Cardiac muscle cell (in vitro differentiated cells and primary cell): ENCODE results near the gene NDUFS4. TPM values are rescaled to one million over a fixed set of nuclear protein-coding genes. Genes with fewer than 3 reads are reported as not detected.

ENCODE experiments used
- DNase-seq, 2 donors: peaks; one replicate each; pipeline versions ENCODE4 v3.0.0 to v3.0.0-alpha.2; 2010 to 2017; ENCODE audit warnings: low read depth in 1 of 2, low spot score in 1 of 2
- H3K27ac ChIP-seq: fragments of 200-600 bp; sonication (generic); 2 replicates; pipeline ENCODE4 v1.5.1; 2016
- H3K27me3 ChIP-seq: fragments of 200-600 bp; sonication (generic); 2 replicates; pipeline ENCODE4 v1.6.0; 2016; ENCODE audit warnings: control low read depth
- H3K36me3 ChIP-seq: fragments of 200-600 bp; sonication (generic); 2 replicates; pipeline ENCODE4 v1.5.1; 2016; ENCODE audit warnings: control low read depth
- H3K4me1 ChIP-seq: fragments of 200-600 bp; sonication (generic); 2 replicates; pipeline ENCODE4 v1.8.1; 2017; ENCODE audit warnings: low read depth, mild to moderate bottlenecking, mixed run types
- H3K4me3 ChIP-seq: fragments of 200-600 bp; sonication (generic); 2 replicates; pipeline ENCODE4 v1.5.1; 2016; ENCODE audit warnings: mild to moderate bottlenecking
- H3K9me3 ChIP-seq: fragments of 200-600 bp; sonication (generic); 2 replicates; pipeline ENCODE4 v1.5.1; 2017; ENCODE audit warnings: low read depth, mild to moderate bottlenecking, control low read depth
- CTCF ChIP-seq: IDR thresholded peaks from 2 replicates; pipeline ENCODE4 v1.5.1; 2012; ENCODE audit warnings: low read depth, mild to moderate bottlenecking, low read length
- polyA plus RNA-seq: library from polyadenylated mRNA; unstranded; fragments of >200 nt; fragmentation: Nextera tagmentation; extraction: Ambion mirVana; gene quantifications from 2 replicates; pipeline ENCODE4 v1.2.1, GENCODE V29; 2016
- total RNA-seq: library from RNA; depleted of rRNA; stranded (reverse); fragments of >200 nt; gene quantifications from 2 replicates; pipeline ENCODE4 v1.2.3, GENCODE V29; 2016

NDUFS4 gene
- total and polyA plus RNA-seq, 2 experiments from 2014 or later: 75.7 to 212 TPM

- H3K27ac ChIP-seq: no peak overlapping the region
- TF ChIP-seq CTCF: no peak
These were observed 30.3 kb downstream of the NDUFS4 start for GRCh38 chr5:53590759-53591158.

GRCh38 chr5:53594419-53594818 is 34.0 kb downstream of the NDUFS4 start:
- Histone ChIP-seq H3K27ac (no peak overlapping the region), H3K27me3 (no peaks in the 10 kb centered on the region), H3K36me3 (peaks cover 3% of the 10 kb centered on the region), H3K9me3 (no peaks in the 10 kb centered on the region), H3K4me1 (peaks cover 18% of the 10 kb centered on the region), H3K4me3 (peak overlapping the region; percentile 7)
- TF ChIP-seq CTCF: no peak
- no peak for DNase-seq

More at GRCh38 chr5:53590759-53591158, 30.3 kb downstream of the NDUFS4 start:
- H3K4me3 ChIP-seq: no peak overlapping the region
- no peaks in the 10 kb centered on the region for H3K27me3 ChIP-seq
- no peak for DNase-seq
- H3K9me3 ChIP-seq: no peaks in the 10 kb centered on the region
- H3K4me1 ChIP-seq: peaks cover 18% of the 10 kb centered on the region
- H3K36me3 ChIP-seq: no peaks in the 10 kb centered on the region

GRCh38 chr5:53597894-53598293 is 37.5 kb downstream of the NDUFS4 start:
- H3K4me3 ChIP-seq: no peak overlapping the region
- H3K27me3 ChIP-seq: no peaks in the 10 kb centered on the region
- H3K9me3 ChIP-seq: no peaks in the 10 kb centered on the region
- peaks cover 24% of the 10 kb centered on the region for H3K4me1 ChIP-seq
- H3K27ac ChIP-seq: no peak overlapping the region
- H3K36me3 ChIP-seq: peaks cover 3% of the 10 kb centered on the region
- DNase-seq: no peak
- no peak for TF ChIP-seq CTCF

- peak in 1 of 2 donors; percentile 50 for DNase-seq
- no peaks in the 10 kb centered on the region for H3K27me3 ChIP-seq
- H3K27ac ChIP-seq: no peak overlapping the region
- no peak overlapping the region for H3K4me3 ChIP-seq
- peaks cover 16% of the 10 kb centered on the region for H3K4me1 ChIP-seq
- TF ChIP-seq CTCF: no peak
- H3K36me3 ChIP-seq: peaks cover 12% of the 10 kb centered on the region
- H3K9me3 ChIP-seq: no peaks in the 10 kb centered on the region
These were observed 41.1 kb downstream of the NDUFS4 start for GRCh38 chr5:53601570-53601969.

GRCh38 chr5:53603009-53603687 is 42.7 kb downstream of the NDUFS4 start:
- H3K4me3 ChIP-seq: no peak overlapping the region
- peaks cover 16% of the 10 kb centered on the region for H3K4me1 ChIP-seq
- no peaks in the 10 kb centered on the region for H3K9me3 ChIP-seq
- no peaks in the 10 kb centered on the region for H3K27me3 ChIP-seq
- peak; percentile 25 to 55 for DNase-seq
- peaks cover 10% of the 10 kb centered on the region for H3K36me3 ChIP-seq
- H3K27ac ChIP-seq: peak overlapping the region; percentile 6
- no peak for TF ChIP-seq CTCF
